Subcutaneous abdominal adipose tissue (tissue), 5 donors: Measurements from ENCODE around the gene SMG7.

Experiments used
- H3K27ac ChIP-seq: one replicate; pipeline ENCODE4 v1.7.0; 2013; ENCODE audit warnings: low read depth, mild to moderate bottlenecking, inconsistent platforms, low read length, moderate library complexity
- H3K27me3 ChIP-seq, 5 donors: one replicate each; pipeline ENCODE4 v1.7.0; 2013; ENCODE audit warnings: low read length in 5 of 5, inconsistent platforms in 1 of 5; ENCODE audit not compliant: control insufficient read depth in 5 of 5, insufficient read depth in 4 of 5
- H3K36me3 ChIP-seq, 5 donors: one replicate each; pipeline ENCODE4 v1.7.0; 2013; ENCODE audit warnings: low read length in 5 of 5; ENCODE audit not compliant: control insufficient read depth in 5 of 5, insufficient read depth in 5 of 5
- H3K4me1 ChIP-seq, 5 donors: one replicate each; pipeline ENCODE4 v1.7.0; 2013; ENCODE audit warnings: low read length in 5 of 5, mild to moderate bottlenecking in 3 of 5, moderate library complexity in 1 of 5; ENCODE audit not compliant: control insufficient read depth in 5 of 5, insufficient read depth in 5 of 5
- H3K4me3 ChIP-seq, 5 donors: one replicate each; pipeline ENCODE4 v1.7.0; 2013; ENCODE audit warnings: low read length in 5 of 5, low read depth in 1 of 5
- H3K9ac ChIP-seq, 5 donors: one replicate each; pipeline ENCODE4 v1.7.0; 2013; ENCODE audit warnings: low read length in 5 of 5, mild to moderate bottlenecking in 4 of 5, moderate library complexity in 3 of 5
- H3K9me3 ChIP-seq, 5 donors: one replicate each; pipeline ENCODE4 v1.7.0; 2013; ENCODE audit warnings: low read length in 5 of 5; ENCODE audit not compliant: control insufficient read depth in 5 of 5
- donor health status: healthy.
- donor health status: healthy.
- donor health status: healthy.
- donor health status: healthy.
- donor health status: healthy.

The SMG7 gene

DNA sequence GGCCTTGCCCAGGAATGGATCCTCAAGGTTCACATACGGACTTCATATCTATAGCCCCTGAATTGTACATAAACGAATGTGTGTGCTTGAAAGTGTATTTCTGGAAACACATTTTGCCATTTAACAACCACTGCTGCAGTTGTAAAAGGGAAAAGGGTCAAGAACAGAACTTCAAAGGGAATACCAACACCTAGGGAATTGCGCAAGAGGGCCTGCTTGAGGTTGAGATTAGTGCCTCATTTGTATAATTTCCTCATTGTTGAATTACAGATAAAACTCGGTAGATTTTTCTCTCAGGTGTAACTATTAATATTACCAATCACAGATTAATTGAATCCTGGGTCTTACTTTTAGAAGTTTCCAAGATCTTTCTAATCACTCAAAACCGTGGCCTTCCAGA lies 111.8 kb downstream of the SMG7 start:
- Histone ChIP-seq H3K9ac (no peak overlapping the region), H3K27me3 (no peaks in the 10 kb centered on the region), H3K4me3 (no peak overlapping the region), H3K27ac (no peak overlapping the region), H3K9me3 (no peaks in the 10 kb centered on the region), H3K36me3 (peaks cover 0 to 5% (median 0%) of the 10 kb centered on the region in 5 donors), H3K4me1 (peaks cover 0 to 14% (median 9%) of the 10 kb centered on the region in 5 donors)

DNA sequence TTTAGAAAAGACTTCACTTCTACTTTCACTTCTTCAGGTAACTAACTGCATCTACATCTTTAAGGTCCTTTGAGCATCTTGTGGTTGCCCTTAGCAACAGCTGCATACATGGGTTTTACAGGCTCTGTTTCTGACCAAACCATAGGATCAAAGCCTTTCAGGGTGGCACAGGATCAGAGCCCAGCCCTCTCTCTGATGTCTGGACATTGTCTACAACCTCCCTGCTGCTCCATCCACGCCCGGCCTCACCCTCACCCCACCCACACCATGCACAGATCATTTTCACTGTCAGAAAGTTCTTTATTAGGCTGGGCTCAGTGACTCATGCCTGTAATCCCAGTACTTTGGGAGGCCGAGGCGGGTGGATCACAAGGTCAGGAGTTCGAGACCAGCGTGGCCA lies 112.7 kb downstream of the SMG7 start:
- Histone ChIP-seq H3K9ac (no peak overlapping the region), H3K4me3 (no peak overlapping the region), H3K27me3 (no peaks in the 10 kb centered on the region), H3K9me3 (no peaks in the 10 kb centered on the region), H3K36me3 (peaks cover 0 to 5% (median 0%) of the 10 kb centered on the region in 5 donors), H3K27ac (no peak overlapping the region), H3K4me1 (peaks cover 0 to 11% (median 5%) of the 10 kb centered on the region in 5 donors)

DNA sequence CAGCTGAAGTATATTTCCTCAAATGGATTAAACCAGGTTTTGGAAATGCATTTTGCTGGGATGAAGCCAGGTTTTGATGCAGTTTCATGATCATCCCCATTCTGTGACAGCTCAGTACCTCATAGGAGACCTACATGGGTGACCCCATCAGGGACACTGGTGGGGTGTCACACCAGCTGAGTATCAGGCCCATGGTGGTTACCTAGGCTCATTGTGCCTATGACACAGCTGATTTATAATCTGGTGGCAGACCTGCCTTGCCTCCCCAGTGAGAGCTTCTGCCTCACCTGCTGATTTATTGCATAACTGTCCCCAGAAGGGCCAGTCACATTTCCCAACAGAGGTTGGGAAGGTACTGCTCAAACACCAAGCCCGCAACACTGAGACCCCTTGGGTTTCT lies 114.2 kb downstream of the SMG7 start:
- no peaks in the 10 kb centered on the region for H3K9me3 ChIP-seq
- H3K4me3 ChIP-seq = no peak overlapping the region
- peaks cover 0 to 5% (median 0%) of the 10 kb centered on the region in 5 donors for H3K36me3 ChIP-seq
- peaks cover 0 to 10% (median 0%) of the 10 kb centered on the region in 5 donors for H3K4me1 ChIP-seq
- no peak overlapping the region for H3K9ac ChIP-seq
- H3K27ac ChIP-seq = no peak overlapping the region
- no peaks in the 10 kb centered on the region for H3K27me3 ChIP-seq

DNA sequence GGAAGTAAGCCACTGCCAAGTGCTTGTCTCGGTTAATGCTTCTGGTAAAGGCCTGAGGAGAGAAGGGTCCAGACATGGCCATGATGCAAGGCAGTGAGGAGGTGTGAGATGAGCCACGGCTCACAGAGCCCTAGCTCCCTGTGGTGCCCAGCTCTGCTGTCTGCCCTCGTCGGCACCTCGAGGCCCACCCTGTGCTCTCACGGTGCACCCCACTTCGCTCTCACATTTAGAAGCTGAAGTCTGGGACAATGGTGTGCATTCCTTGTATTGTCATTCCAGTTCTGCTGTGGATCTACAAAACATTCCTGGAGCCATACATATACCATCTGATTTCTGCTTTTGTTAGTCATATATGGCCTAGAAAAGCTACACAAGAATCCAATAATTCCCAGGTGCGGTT lies 114.6 kb downstream of the SMG7 start:
- Histone ChIP-seq H3K9me3 (no peaks in the 10 kb centered on the region), H3K4me1 (peaks cover 0 to 10% (median 0%) of the 10 kb centered on the region in 5 donors), H3K36me3 (peaks cover 0 to 5% (median 0%) of the 10 kb centered on the region in 5 donors), H3K27me3 (no peaks in the 10 kb centered on the region), H3K27ac (no peak overlapping the region), H3K4me3 (no peak overlapping the region), H3K9ac (no peak overlapping the region)

DNA sequence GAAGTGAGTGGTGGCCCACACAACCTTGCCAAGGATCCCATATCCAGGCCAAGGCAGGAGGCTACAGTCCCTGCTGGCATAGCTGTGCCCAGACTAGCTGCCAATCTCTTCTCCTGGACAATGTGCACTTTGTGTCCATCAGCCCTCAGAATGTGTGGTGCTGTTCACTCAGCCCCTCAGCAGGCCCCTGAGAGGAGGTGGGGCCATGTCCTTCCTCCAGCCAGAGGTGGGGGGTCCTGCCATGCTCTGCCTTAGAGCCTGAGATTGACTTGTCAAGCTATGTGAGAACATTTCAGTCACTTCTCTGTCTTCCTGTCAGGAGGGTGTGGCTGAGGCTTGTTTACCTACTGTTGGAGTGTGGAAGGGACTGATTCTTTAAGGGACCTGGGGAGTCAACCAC lies 116.5 kb downstream of the SMG7 start:
- Histone ChIP-seq H3K9me3 (no peaks in the 10 kb centered on the region), H3K27ac (no peak overlapping the region), H3K4me1 (peaks cover 0 to 21% (median 0%) of the 10 kb centered on the region in 5 donors), H3K4me3 (peak overlapping the region; percentile 31 to 56 (median 41)), H3K9ac (no peak overlapping the region), H3K27me3 (no peaks in the 10 kb centered on the region), H3K36me3 (peaks cover 0 to 5% (median 0%) of the 10 kb centered on the region in 5 donors)

DNA sequence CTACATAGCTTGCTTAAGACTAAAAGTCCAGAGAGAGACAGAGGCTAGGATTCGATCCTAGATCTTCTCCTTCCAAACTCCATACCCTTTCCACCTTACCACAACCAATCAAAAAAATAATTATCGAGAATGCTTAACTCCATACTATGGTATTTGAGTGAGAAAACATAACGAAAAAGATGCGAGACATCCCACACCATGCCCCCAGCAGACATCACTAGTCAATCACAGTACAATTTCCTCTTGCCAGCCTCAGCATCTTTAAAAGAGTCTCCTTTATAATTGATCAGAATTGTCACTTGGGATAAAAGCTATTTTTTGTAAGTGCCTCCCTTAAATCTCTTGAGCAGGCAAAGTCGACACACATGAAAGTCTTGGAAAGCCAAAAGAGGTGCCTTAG lies 117.1 kb downstream of the SMG7 start:
- Histone ChIP-seq H3K9me3 (no peaks in the 10 kb centered on the region), H3K4me3 (peak overlapping the region in 4 of 5 donors; percentile 37 to 67 (median 48)), H3K9ac (no peak overlapping the region), H3K27me3 (no peaks in the 10 kb centered on the region), H3K36me3 (peaks cover 0 to 5% (median 0%) of the 10 kb centered on the region in 5 donors), H3K4me1 (peaks cover 0 to 24% (median 0%) of the 10 kb centered on the region in 5 donors), H3K27ac (no peak overlapping the region)

DNA sequence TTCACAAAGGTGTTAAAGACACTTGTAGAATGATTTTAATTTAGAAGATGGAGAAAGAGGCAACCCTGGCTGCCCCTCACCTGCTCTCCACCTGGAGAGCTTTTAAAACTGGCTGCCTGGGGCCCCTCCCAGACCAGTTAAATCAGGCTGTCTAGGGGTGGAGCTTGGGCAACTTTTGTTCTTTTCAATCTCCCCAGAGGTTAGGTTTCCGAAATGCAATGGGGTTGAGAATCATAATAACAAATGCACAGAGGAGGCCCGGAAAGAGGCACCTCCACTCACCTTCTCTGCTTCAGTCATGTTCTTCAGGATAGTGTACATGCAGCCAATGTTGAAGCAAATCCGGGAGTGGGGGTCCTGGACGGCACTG lies 117.6 kb downstream of the SMG7 start:
- H3K9me3 ChIP-seq = no peaks in the 10 kb centered on the region
- H3K27me3 ChIP-seq = no peaks in the 10 kb centered on the region
- H3K9ac ChIP-seq = peak overlapping the region in 3 of 5 donors; percentile 26 to 63 (median 34)
- H3K4me1 ChIP-seq = peaks cover 0 to 24% (median 0%) of the 10 kb centered on the region in 5 donors
- peaks cover 0 to 5% (median 0%) of the 10 kb centered on the region in 5 donors for H3K36me3 ChIP-seq
- no peak overlapping the region for H3K27ac ChIP-seq
- peak overlapping the region in 4 of 5 donors; percentile 37 to 67 (median 48) for H3K4me3 ChIP-seq

DNA sequence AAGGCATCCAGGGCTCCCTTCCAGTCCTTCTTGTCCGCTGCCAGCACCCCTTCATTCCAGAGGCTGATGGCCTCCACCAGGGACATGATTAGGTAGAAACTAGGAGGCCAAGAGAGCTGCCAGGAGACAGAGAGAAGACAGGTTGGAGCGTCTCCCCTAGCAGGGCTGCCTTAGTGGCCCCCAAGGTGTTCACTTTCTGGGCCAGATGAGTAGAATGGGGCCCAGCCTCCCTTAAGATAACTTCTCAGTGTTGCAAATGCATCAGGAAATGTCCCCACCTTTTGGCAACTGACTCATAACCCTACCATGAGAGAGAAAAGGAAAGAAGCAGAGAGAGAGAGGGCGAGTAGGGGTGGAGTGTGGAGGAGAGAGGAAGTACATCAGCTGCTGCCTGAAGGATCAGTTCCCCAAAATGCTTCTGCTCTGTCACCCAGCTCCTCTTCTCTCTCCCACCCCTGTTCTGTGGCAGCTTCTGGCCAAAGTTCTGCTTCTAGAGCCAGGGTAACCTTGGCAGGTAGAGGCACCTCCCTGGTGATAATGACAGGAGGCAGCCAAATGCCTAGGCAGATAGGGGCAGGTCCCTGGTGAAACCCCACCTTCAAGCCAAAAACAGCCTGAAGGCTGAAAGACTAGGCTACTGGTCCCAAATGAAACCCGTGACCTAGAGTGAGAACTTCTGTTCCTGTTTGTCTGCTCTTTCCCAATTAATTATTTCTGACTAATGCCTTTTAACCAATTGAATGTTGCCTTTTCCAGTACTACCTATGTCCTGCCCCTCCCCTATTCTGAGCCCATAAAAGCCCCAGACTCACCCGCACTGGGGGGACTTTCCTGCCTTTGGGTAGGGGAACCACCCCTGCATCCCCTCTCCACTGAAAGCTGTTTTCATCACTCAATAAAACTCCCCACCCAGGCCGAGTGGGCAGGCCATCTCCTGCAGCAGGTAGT lies 118.2 kb downstream of the SMG7 start, which contains the start of gene NCF2:
TSS of gene NCF2 (minus strand) at position 216 of the 948 bp plus-strand sequence. CDS start at position 86, 130 bp downstream.
- peaks cover 0 to 5% (median 0%) of the 10 kb centered on the region in 5 donors for H3K36me3 ChIP-seq
- H3K4me1 ChIP-seq = peaks cover 0 to 24% (median 0%) of the 10 kb centered on the region in 5 donors
- H3K9ac ChIP-seq = peak within 1 kb of the TSS in 3 of 5 donors; percentile 26 to 63 (median 34)
- no peaks in the 10 kb centered on the region for H3K9me3 ChIP-seq
- H3K27ac ChIP-seq = peak within 1 kb of the TSS; percentile 9
- H3K4me3 ChIP-seq = peak within 1 kb of the TSS in 4 of 5 donors; percentile 37 to 67 (median 48)
- H3K27me3 ChIP-seq = no peaks in the 10 kb centered on the region

DNA sequence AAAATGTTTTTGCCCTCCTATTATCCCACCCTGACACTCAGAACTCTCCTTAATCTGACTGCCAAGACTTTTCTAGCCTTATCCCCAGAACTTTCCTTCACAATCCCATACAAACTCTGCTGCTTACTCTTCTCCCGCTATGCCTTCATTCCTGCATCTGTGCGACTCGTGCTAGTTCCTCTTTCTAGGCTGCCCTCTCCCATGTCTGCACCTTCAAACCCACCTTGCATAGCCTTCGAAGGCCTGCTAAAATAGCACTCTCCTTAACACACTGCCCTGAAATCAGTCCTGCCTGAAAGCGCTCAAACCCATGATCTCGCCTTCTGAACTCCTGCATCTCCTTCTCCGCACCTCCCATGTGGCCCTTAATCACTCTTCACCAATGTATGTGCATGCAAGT lies 120.4 kb downstream of the SMG7 start:
- Histone ChIP-seq H3K27ac (no peak overlapping the region), H3K36me3 (no peaks in the 10 kb centered on the region), H3K4me3 (no peak overlapping the region), H3K9ac (no peak overlapping the region), H3K9me3 (no peaks in the 10 kb centered on the region), H3K4me1 (peaks cover 0 to 19% (median 1%) of the 10 kb centered on the region in 5 donors), H3K27me3 (no peaks in the 10 kb centered on the region)

DNA sequence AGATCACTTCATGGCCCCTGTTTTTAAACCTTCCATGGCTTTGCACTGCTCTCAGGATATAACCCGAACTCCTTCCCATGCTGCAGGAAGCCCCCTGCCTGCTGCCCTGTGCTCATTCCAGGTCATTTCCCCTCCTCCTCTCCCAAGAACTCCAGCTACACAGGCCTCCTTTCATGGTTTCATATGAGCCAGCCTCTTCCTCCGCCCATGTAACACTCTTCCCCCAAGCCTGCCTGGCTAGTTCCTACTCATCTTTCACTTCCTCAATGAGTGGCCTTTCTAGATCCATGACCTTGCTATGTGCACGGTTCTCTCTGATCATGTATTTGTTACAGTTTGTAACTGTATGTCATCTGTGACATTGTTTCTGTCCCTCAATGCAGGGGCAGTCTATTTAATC lies 121.1 kb downstream of the SMG7 start:
- no peak overlapping the region for H3K27ac ChIP-seq
- peaks cover 0 to 25% (median 7%) of the 10 kb centered on the region in 5 donors for H3K4me1 ChIP-seq
- no peak overlapping the region for H3K9ac ChIP-seq
- no peaks in the 10 kb centered on the region for H3K9me3 ChIP-seq
- H3K4me3 ChIP-seq = no peak overlapping the region
- no peaks in the 10 kb centered on the region for H3K36me3 ChIP-seq
- no peaks in the 10 kb centered on the region for H3K27me3 ChIP-seq
